Stomach (tissue), 9 donors: Measurements from ENCODE around the gene LCE3C. TPM values are rescaled to one million over a fixed set of nuclear protein-coding genes. Genes with fewer than 3 reads are reported as not detected.

Experiments used
- DNase-seq, 2 donors: peaks; one replicate each; pipeline versions ENCODE4 v3.0.0 to v3.0.0-alpha.2; 2013 to 2019
- H3K27ac ChIP-seq, 5 donors: fragments of 200-600 bp in 4 of 5; sonication (generic) in 4 of 5; one replicate each; pipeline ENCODE4 v1.5.1; 2013 to 2019; ENCODE audit warnings: mild to moderate bottlenecking in 1 of 5, moderate library complexity in 1 of 5
- H3K27me3 ChIP-seq, 3 donors: fragments of 200-600 bp; sonication (generic); one replicate each; pipeline ENCODE4 v1.5.1; 2017 to 2019; ENCODE audit warnings: mixed run types in 1 of 3
- H3K36me3 ChIP-seq, 4 donors: fragments of 200-600 bp; sonication (generic); 1 replicate in 3 of 4; 2 replicates in 1 of 4; pipeline ENCODE4 v1.5.1; 2016 to 2019
- H3K4me1 ChIP-seq, 4 donors: fragments of 200-600 bp; sonication (generic); one replicate each; pipeline ENCODE4 v1.5.1; 2016 to 2019
- H3K4me3 ChIP-seq, 4 donors: fragments of 200-600 bp; sonication (generic) in 3 of 4; one replicate each; pipeline ENCODE4 v1.5.1; 2016 to 2019; ENCODE audit warnings: mild to moderate bottlenecking in 1 of 4
- H3K9me3 ChIP-seq, 4 donors: fragments of 200-600 bp; sonication (generic); one replicate each; pipeline ENCODE4 v1.5.1; 2016 to 2019
- EP300 ChIP-seq: sonication (generic); formaldehyde crosslinking; IDR thresholded peaks from one replicate; pipeline ENCODE4 v1.6.1; 2017; ENCODE audit warnings: antibody characterized with exemption
- POLR2A ChIP-seq, 4 donors: fragments of 450-650 bp; IDR thresholded peaks; one replicate each; pipeline ENCODE4 v1.6.1; 2016; ENCODE audit warnings: antibody characterized with exemption in 4 of 4, control low read depth in 2 of 4, mild to moderate bottlenecking in 1 of 4, moderate library complexity in 1 of 4
- POLR2AphosphoS5 ChIP-seq, 3 donors: sonication (generic); formaldehyde crosslinking; IDR thresholded peaks; one replicate each; pipeline ENCODE4 v1.6.1; 2016; ENCODE audit warnings: antibody characterized with exemption in 3 of 3
- WGBS, 5 donors: extraction: QIAGEN DNeasy Blood & Tissue Kit in 3 of 5; methylation state at CpG; one replicate each; pipeline versions ENCODE4 v1.1.5 to v1.1.7; 2013 to 2018; 5-methylcytosine and 5-hydroxymethylcytosine counted together
- intact Hi-C: fragments of 100-400 bp; cut with DNase I; formaldehyde crosslinking; loops from one replicate; pipeline ENCODE4 v1.15.1; 2023; ENCODE audit warnings: low total_unique reads
- polyA plus RNA-seq, 3 donors: library from polyadenylated mRNA; stranded (reverse); fragments of 200-250 nt; gene quantifications; one replicate each; pipeline ENCODE4 v1.2.3, GENCODE V29; 2013
- total RNA-seq, 5 donors: library from RNA; depleted of rRNA; stranded (reverse); fragments of >200 nt; gene quantifications; one replicate each; pipeline versions ENCODE4 v1.1.0 to v1.2.3, GENCODE V29; 2014 to 2016
- TF ChIP-seq, protein P1 (sequence below), 7 experiments: fragments of 450-650 bp in 4 of 7; fragments of 200-600 bp in 3 of 7; sonication (generic) in 3 of 7; IDR thresholded peaks; one replicate each; pipeline ENCODE4 v1.5.1; 2016 to 2019; ENCODE audit warnings: antibody characterized with exemption in 7 of 7, control low read depth in 2 of 7, mild to moderate bottlenecking in 1 of 7
- donor health status: healthy with polysubstance abuse.
- donor health status: Bipolar disorder and iron deficiency.
- donor health status: healthy.

The LCE3C gene
- total and polyA plus RNA-seq, 8 donors = not detected

DNA sequence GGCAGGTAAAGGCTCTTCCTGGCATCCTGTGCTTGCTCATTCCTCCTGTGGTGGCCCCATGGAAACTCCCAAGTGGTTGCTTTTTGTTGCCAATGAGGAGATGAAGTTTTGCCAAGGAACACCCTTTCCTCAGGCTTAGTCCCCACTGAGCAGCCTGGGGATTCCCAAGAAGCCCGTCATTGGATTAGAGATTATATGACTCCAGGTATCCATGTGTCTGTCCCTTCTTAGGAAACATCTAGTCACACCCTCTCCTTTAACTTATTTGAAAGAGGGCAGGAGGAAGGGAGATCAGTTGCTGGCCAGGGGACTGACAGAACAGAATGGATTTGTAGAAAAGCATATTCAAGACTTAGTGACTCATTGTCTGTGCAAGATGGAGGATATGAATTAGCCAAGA, 26.7 kb downstream of the LCE3C start:
- no peak for DNase-seq

DNA sequence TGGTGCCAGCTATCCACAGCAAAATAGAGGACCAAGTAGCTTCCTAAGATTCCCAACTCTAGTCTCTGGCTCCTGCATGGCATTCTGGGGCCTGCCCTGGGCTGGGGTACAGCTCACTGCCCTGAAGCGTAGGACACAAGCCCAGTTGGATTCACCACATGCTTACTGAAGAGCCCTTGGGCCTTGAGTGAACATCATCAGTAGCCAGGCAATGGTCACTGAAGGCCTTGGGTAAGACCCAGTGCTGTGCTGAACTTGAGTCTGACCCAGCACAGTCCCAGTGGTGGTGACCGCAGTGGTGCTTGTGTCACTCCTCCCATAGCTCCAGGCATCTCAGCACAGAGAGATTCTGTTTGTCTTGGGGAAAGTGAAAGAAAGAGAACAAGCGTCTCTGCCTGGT, 30.6 kb downstream of the LCE3C start:
- 86 to 95% (median 94%) methylated on average over 3 of the region's 3 CpGs for WGBS, 5 donors

More for the DNA sequence above, 26.7 kb downstream of the LCE3C start:
- TF ChIP-seq POLR2AphosphoS5 (IDR thresholded peaks at IDR 0.05) (no peak), EP300 (no peak), POLR2A (IDR thresholded peaks at IDR 0.05) (no peak)
- TF ChIP-seq, protein P1, sequence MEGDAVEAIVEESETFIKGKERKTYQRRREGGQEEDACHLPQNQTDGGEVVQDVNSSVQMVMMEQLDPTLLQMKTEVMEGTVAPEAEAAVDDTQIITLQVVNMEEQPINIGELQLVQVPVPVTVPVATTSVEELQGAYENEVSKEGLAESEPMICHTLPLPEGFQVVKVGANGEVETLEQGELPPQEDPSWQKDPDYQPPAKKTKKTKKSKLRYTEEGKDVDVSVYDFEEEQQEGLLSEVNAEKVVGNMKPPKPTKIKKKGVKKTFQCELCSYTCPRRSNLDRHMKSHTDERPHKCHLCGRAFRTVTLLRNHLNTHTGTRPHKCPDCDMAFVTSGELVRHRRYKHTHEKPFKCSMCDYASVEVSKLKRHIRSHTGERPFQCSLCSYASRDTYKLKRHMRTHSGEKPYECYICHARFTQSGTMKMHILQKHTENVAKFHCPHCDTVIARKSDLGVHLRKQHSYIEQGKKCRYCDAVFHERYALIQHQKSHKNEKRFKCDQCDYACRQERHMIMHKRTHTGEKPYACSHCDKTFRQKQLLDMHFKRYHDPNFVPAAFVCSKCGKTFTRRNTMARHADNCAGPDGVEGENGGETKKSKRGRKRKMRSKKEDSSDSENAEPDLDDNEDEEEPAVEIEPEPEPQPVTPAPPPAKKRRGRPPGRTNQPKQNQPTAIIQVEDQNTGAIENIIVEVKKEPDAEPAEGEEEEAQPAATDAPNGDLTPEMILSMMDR (IDR thresholded peaks at IDR 0.05) = no peak
- WGBS, 5 donors = 63 to 97% (median 82%) methylated on average over 1 of the region's 1 CpG
- Histone ChIP-seq H3K4me3 (no peak overlapping the region), H3K27me3 (peaks cover 0 to 34% (median 0%) of the 10 kb centered on the region in 3 donors), H3K9me3 (peaks cover 0 to 23% (median 8%) of the 10 kb centered on the region in 4 donors), H3K4me1 (no peaks in the 10 kb centered on the region), H3K27ac (no peak overlapping the region), H3K36me3 (no peaks in the 10 kb centered on the region)
- intact Hi-C loops = no loop called here

GRCh38 chr1:152640351-152640750, 40.3 kb downstream of the LCE3C start:
- no peak for TF ChIP-seq POLR2A (IDR thresholded peaks at IDR 0.05)
- TF ChIP-seq EP300 = no peak
- TF ChIP-seq POLR2AphosphoS5 (IDR thresholded peaks at IDR 0.05) = no peak
- TF ChIP-seq, protein P1 (IDR thresholded peaks at IDR 0.05) = no peak
- Histone ChIP-seq H3K27me3 (peaks cover 0 to 3% (median 0%) of the 10 kb centered on the region in 3 donors), H3K4me1 (no peaks in the 10 kb centered on the region), H3K36me3 (no peaks in the 10 kb centered on the region), H3K4me3 (no peak overlapping the region), H3K27ac (no peak overlapping the region), H3K9me3 (peaks cover 0 to 8% (median 3%) of the 10 kb centered on the region in 4 donors)
- 53 to 81% (median 63%) methylated on average over 1 of the region's 1 CpG for WGBS, 5 donors
- DNase-seq = no peak
- intact Hi-C loops = no loop called here

More for the DNA sequence above, 30.6 kb downstream of the LCE3C start:
- Histone ChIP-seq H3K27ac (no peak overlapping the region), H3K4me1 (no peaks in the 10 kb centered on the region), H3K27me3 (peaks cover 0 to 18% (median 0%) of the 10 kb centered on the region in 3 donors), H3K4me3 (no peak overlapping the region), H3K36me3 (no peaks in the 10 kb centered on the region), H3K9me3 (peaks cover 0 to 23% (median 14%) of the 10 kb centered on the region in 4 donors)
- DNase-seq = no peak
- TF ChIP-seq POLR2A (IDR thresholded peaks at IDR 0.05) (no peak), EP300 (no peak), POLR2AphosphoS5 (IDR thresholded peaks at IDR 0.05) (no peak)
- TF ChIP-seq, protein P1 (IDR thresholded peaks at IDR 0.05) = no peak
- intact Hi-C loops = no loop called here

GRCh38 chr1:152643945-152644344, 43.9 kb downstream of the LCE3C start:
- Histone ChIP-seq H3K4me1 (no peaks in the 10 kb centered on the region), H3K27ac (no peak overlapping the region), H3K27me3 (peaks cover 0 to 12% (median 0%) of the 10 kb centered on the region in 3 donors), H3K36me3 (no peaks in the 10 kb centered on the region), H3K9me3 (peaks cover 0 to 2% (median 0%) of the 10 kb centered on the region in 4 donors), H3K4me3 (no peak overlapping the region)
- DNase-seq = no peak
- no peak for TF ChIP-seq POLR2AphosphoS5 (IDR thresholded peaks at IDR 0.05)
- TF ChIP-seq EP300 = no peak
- TF ChIP-seq POLR2A (IDR thresholded peaks at IDR 0.05) = no peak
- TF ChIP-seq, protein P1 (IDR thresholded peaks at IDR 0.05) = no peak
- 53 to 59% (median 57%) methylated on average over 3 of the region's 3 CpGs for WGBS, 5 donors
- intact Hi-C loops = no loop called here
